IMR-90 (cell line): ENCODE measurements around the gene MROH7. TPM values are rescaled to one million over a fixed set of nuclear protein-coding genes. Genes with fewer than 3 reads are reported as not detected.

Source experiments
- ATAC-seq: fragments of 200-7000 bp; cut with Tn5 transposase; 2 replicates; pipeline ENCODE4 v1.9.1; 2020; ENCODE audit warnings: low read depth, mild to moderate bottlenecking, moderate library complexity
- BruUV-seq: library from RNA; stranded (reverse); fragments of 400-500 nt; replicated peaks from 2 replicates; lab custom pipeline; 2021; lab: Mats Ljungman, UMichigan
- CTCF ChIA-PET: fragments of 300-600 bp; formaldehyde crosslinking; extraction: SDS; loops from one replicate; lab custom pipeline; 2021; ENCODE audit warnings: antibody characterized with exemption; lab: Yijun Ruan, JAX
- POLR2A ChIA-PET: fragments of 300-600 bp; sonication (Branson Sonifier 250); formaldehyde crosslinking; loops from one replicate; lab custom pipeline; 2022; ENCODE audit warnings: antibody characterized with exemption; ENCODE audit not compliant: unreplicated experiment; lab: Charles Lee
- DNase-seq: peaks from one replicate; pipeline ENCODE4 v3.0.0; 2013
- H2AFZ ChIP-seq: replicated peaks from 2 replicates; pipeline ENCODE3; 2013; ENCODE audit warnings: low read length, mild to moderate bottlenecking; ENCODE audit not compliant: poor library complexity
- H2AK5ac ChIP-seq: 2 replicates; pipeline ENCODE4 v1.6.1; 2013; ENCODE audit warnings: low read depth, low read length, inconsistent platforms
- H2AK9ac ChIP-seq: replicated peaks from 2 replicates; pipeline ENCODE3; 2013; ENCODE audit warnings: mild to moderate bottlenecking, low read depth, low read length, moderate library complexity; ENCODE audit not compliant: poor library complexity
- H2BK120ac ChIP-seq: 2 replicates; pipeline ENCODE4 v1.6.1; 2013; ENCODE audit warnings: low read depth, low read length, inconsistent platforms
- H2BK15ac ChIP-seq: 3 replicates; pipeline ENCODE4 v1.6.1; 2013; ENCODE audit warnings: low read depth, low read length, inconsistent platforms
- H2BK20ac ChIP-seq: 2 replicates; pipeline ENCODE4 v1.6.1; 2013; ENCODE audit warnings: low read depth, mild to moderate bottlenecking, inconsistent platforms, low read length, moderate library complexity
- H2BK5ac ChIP-seq: 2 replicates; pipeline ENCODE4 v1.6.1; 2013; ENCODE audit warnings: mild to moderate bottlenecking, low read depth, low read length, inconsistent platforms; ENCODE audit not compliant: poor library complexity, severe bottlenecking
- H3K14ac ChIP-seq: replicated peaks from 2 replicates; pipeline ENCODE4 v1.6.1; 2013; ENCODE audit warnings: low read depth, low read length, inconsistent platforms
- H3K18ac ChIP-seq: 2 replicates; pipeline ENCODE4 v1.6.1; 2013; ENCODE audit warnings: low read depth, low read length, control low read depth
- H3K23ac ChIP-seq: 2 replicates; pipeline ENCODE4 v1.6.1; 2013; ENCODE audit warnings: low read depth, low read length, inconsistent platforms
- H3K27ac ChIP-seq: 2 replicates; pipeline ENCODE4 v1.5.1; 2013; ENCODE audit warnings: mild to moderate bottlenecking, control low read depth, low read length; ENCODE audit not compliant: insufficient read depth
- H3K27me3 ChIP-seq: 2 replicates; pipeline ENCODE4 v1.6.1; 2013; ENCODE audit warnings: low read length; ENCODE audit not compliant: control insufficient read depth, insufficient read depth
- H3K36me3 ChIP-seq: 2 replicates; pipeline ENCODE4 v1.6.1; 2013; ENCODE audit warnings: low read length, mixed read lengths; ENCODE audit not compliant: control insufficient read depth, insufficient read depth
- H3K4ac ChIP-seq: 2 replicates; pipeline ENCODE4 v1.6.1; 2013; ENCODE audit warnings: low read depth, low read length, inconsistent platforms
- H3K4me1 ChIP-seq: 2 replicates; pipeline ENCODE4 v1.6.1; 2013; ENCODE audit warnings: low read length, mixed read lengths; ENCODE audit not compliant: control insufficient read depth, insufficient read depth
- H3K4me2 ChIP-seq: 2 replicates; pipeline ENCODE4 v1.6.1; 2013; ENCODE audit warnings: low read depth, mild to moderate bottlenecking, control low read depth, low read length, moderate library complexity
- H3K4me3 ChIP-seq: 2 replicates; pipeline ENCODE4 v1.5.1; 2013; ENCODE audit warnings: low read depth, mild to moderate bottlenecking, control low read depth, low read length, moderate library complexity; ENCODE audit not compliant: insufficient read depth
- H3K56ac ChIP-seq: 2 replicates; pipeline ENCODE4 v1.6.1; 2013; ENCODE audit warnings: low read length, inconsistent platforms; ENCODE audit not compliant: insufficient read depth; ENCODE audit errors: extremely low read depth
- H3K79me1 ChIP-seq, 2 experiments: 2 replicates each; pipeline ENCODE4 v1.6.1; 2013; ENCODE audit warnings: low read length in 2 of 2, inconsistent platforms in 1 of 2, low read depth in 1 of 2
- H3K9ac ChIP-seq: 2 replicates; pipeline ENCODE4 v1.6.1; 2013; ENCODE audit warnings: low read depth, low read length, control low read depth
- H3K9me1 ChIP-seq: 2 replicates; pipeline ENCODE4 v1.6.1; 2013; ENCODE audit warnings: low read length, inconsistent platforms; ENCODE audit not compliant: insufficient read depth
- H3K9me3 ChIP-seq: 2 replicates; pipeline ENCODE4 v1.6.1; 2013; ENCODE audit warnings: low read length; ENCODE audit not compliant: control insufficient read depth, insufficient read depth
- H4K20me1 ChIP-seq: 2 replicates; pipeline ENCODE4 v1.6.1; 2013; ENCODE audit warnings: low read length, inconsistent platforms; ENCODE audit not compliant: insufficient read depth
- H4K5ac ChIP-seq: 2 replicates; pipeline ENCODE4 v1.6.1; 2013; ENCODE audit warnings: mild to moderate bottlenecking, low read depth, low read length, control low read depth
- H4K8ac ChIP-seq, 2 experiments: 2 replicates each; pipeline ENCODE4 v1.6.1; 2013; ENCODE audit warnings: low read depth in 2 of 2, low read length in 2 of 2, control low read depth in 1 of 2, inconsistent platforms in 1 of 2
- H4K91ac ChIP-seq: 2 replicates; pipeline ENCODE4 v1.6.1; 2013; ENCODE audit warnings: low read depth, low read length, inconsistent platforms; ENCODE audit not compliant: insufficient read depth
- POLR2A ChIP-seq: IDR thresholded peaks from 2 replicates; pipeline ENCODE4 v1.6.1; 2012; ENCODE audit warnings: mild to moderate bottlenecking, low read depth, low read length
- RAD21 ChIP-seq: IDR thresholded peaks from 2 replicates; pipeline ENCODE4 v1.6.1; 2012; ENCODE audit warnings: low read length, improper control_type of control experiment
- WGBS, 2 experiments: methylation state at CpG; one replicate each; pipeline versions ENCODE4 v1.1.5 to v1.1.7; 2013; ENCODE audit warnings: missing lambda C conversion rate in 2 of 2; ENCODE audit not compliant: insufficient read length in 1 of 2; ENCODE audit errors: extremely low coverage in 2 of 2; 5-methylcytosine and 5-hydroxymethylcytosine counted together
- dilution Hi-C: fragments of 300-500 bp; cut with HindIII; formaldehyde crosslinking; loops from one replicate; pipeline ENCODE4 v1.14.3; 2018; ENCODE audit warnings: low sequenced_read_pairs; ENCODE audit not compliant: unreplicated experiment
- in situ Hi-C: fragments of 300-500 bp; cut with MboI; formaldehyde crosslinking; loops from 3 replicates; pipeline ENCODE4 v1.14.3; 2019; ENCODE audit warnings: low sequenced_read_pairs, inconsistent platforms, mixed read lengths
- intact Hi-C: fragments of 100-400 bp; cut with micrococcal nuclease; formaldehyde crosslinking; loops from 2 replicates; pipeline ENCODE4 v1.10.0; 2022
- polyA plus RNA-seq, 3 experiments: library from polyadenylated mRNA; depleted of rRNA; stranded (reverse); fragments of >200 nt; gene quantifications; 2 replicates each; pipeline ENCODE4 v1.2.3, GENCODE V29; 2012; ENCODE audit warnings: low replicate concordance in 1 of 3
- total RNA-seq: library from RNA; depleted of rRNA; stranded (reverse); fragments of >200 nt; gene quantifications from 2 replicates; pipeline ENCODE4 v1.2.3, GENCODE V29; 2012

Gene MROH7
- total and polyA plus RNA-seq, 2 of the 4 experiments (the other 2 are of a cell fraction): not detected

DNA sequence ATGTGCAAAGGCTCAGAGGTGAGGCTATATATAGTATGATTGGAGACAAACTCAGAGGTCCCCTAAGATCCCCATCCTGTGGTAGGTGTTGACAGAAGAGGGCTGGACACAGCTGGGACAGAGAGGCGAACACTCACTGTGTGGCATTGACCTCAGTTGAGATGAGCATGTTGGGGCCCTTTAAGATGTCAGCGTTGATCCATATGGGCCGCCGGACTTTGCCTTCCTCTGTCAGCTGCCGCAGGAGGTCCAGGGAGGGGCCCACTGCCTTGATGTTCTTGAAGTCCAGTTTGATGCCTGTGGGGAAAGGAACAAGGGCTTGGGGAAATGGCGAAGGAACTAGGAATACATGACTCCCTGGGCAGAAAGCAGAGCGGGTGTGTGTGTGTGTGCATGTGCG, 27.0 kb upstream of the MROH7 start:
- Histone ChIP-seq H2AK5ac (no peak overlapping the region), H3K14ac (no peak overlapping the region), H2AK9ac (no peak overlapping the region), H4K5ac (no peak overlapping the region), H4K8ac (no peak overlapping the region), H3K9ac (no peak overlapping the region), H3K27me3 (peaks cover 28% of the 10 kb centered on the region), H3K4me2 (no peak overlapping the region), H4K20me1 (no peaks in the 10 kb centered on the region), H3K4ac (no peak overlapping the region), H3K79me1 (no peaks in the 10 kb centered on the region), H3K4me3 (no peak overlapping the region), H3K36me3 (no peaks in the 10 kb centered on the region), H3K23ac (no peak overlapping the region), H2AFZ (no peak overlapping the region), H3K4me1 (no peaks in the 10 kb centered on the region), H3K56ac (no peak overlapping the region), H3K9me3 (no peaks in the 10 kb centered on the region), H3K18ac (no peak overlapping the region), H3K9me1 (no peaks in the 10 kb centered on the region), H2BK120ac (no peak overlapping the region), H2BK20ac (no peak overlapping the region), H2BK5ac (no peak overlapping the region), H2BK15ac (no peak overlapping the region), H4K91ac (no peak overlapping the region), H3K27ac (no peak overlapping the region)
- ATAC-seq (no peak), DNase-seq (no peak)
- WGBS, 2 experiments: 66% methylated on average over 5 of the region's 8 CpGs; no CpG with 5 or more reads in 1 of the 2 experiments
- ChIA-PET POLR2A (no interaction called here), CTCF (no interaction called here)
- intact Hi-C loops: no loop called here
- no TSS peak for BruUV-seq
- dilution Hi-C loops: no loop called here
- TF ChIP-seq POLR2A (no peak), RAD21 (no peak)
- in situ Hi-C loops: no loop called here
